Suprapubic skin (tissue), 4 donors: ENCODE results near the gene DDX51.

Experiments used
- EP300 ChIP-seq: sonication (generic); formaldehyde crosslinking; IDR thresholded peaks from one replicate; pipeline ENCODE4 v1.6.1; 2017; ENCODE audit warnings: antibody characterized with exemption
- POLR2A ChIP-seq, 2 donors: fragments of 450-650 bp; IDR thresholded peaks; one replicate each; pipeline ENCODE4 v1.6.1; 2017; ENCODE audit warnings: antibody characterized with exemption in 2 of 2, mild to moderate bottlenecking in 2 of 2, moderate library complexity in 2 of 2
- POLR2AphosphoS5 ChIP-seq, 3 donors: sonication (generic); formaldehyde crosslinking; IDR thresholded peaks; one replicate each; pipeline ENCODE4 v1.6.1; 2017; ENCODE audit warnings: antibody characterized with exemption in 3 of 3
- TF ChIP-seq, protein P1 (sequence below), 2 donors: fragments of 200-600 bp in 1 of 2; fragments of 450-650 bp in 1 of 2; sonication (generic) in 1 of 2; IDR thresholded peaks; one replicate each; pipeline ENCODE4 v1.5.1; 2016 to 2019; ENCODE audit warnings: antibody characterized with exemption in 2 of 2, mild to moderate bottlenecking in 1 of 2, moderate library complexity in 1 of 2

DNA sequence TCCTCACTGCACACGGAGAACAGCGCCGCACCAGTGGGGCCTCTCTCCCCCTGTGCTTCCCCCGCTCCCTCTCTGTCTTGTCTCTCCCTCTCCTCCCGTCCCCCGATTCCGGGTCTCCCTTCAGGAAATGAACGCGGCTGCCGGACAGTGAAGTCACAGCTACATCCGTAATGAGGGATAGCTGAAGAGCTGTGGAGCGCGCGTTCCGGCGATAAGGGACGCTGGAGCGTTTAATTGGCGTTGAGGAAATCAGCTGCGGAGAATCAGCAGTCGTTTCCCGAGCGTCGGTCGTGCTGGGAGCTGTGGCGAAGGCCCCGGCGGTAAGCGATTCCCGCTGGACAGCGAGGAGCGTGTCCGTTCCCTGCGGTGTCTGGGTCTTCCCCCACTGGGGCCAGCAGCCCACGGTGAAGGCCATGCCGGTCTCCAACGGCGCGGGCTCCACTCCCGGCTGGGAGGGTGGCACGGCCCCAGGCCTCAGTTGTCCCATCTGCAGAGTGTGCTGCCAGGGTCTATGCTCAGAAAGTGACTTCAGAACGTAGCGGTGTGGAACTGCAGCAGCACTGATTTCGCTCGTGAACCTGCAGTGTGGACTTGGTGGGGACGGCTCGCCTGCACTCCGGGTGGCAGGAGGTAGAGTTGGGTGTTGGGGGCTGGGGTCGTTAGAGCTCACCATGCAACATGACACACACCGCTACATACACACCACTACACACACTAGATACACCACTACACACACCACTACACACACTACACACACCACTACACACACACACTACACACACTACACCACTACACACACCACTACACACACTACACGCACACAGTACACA is 11.0 kb upstream of the DDX51 start:
- TF ChIP-seq, protein P1, sequence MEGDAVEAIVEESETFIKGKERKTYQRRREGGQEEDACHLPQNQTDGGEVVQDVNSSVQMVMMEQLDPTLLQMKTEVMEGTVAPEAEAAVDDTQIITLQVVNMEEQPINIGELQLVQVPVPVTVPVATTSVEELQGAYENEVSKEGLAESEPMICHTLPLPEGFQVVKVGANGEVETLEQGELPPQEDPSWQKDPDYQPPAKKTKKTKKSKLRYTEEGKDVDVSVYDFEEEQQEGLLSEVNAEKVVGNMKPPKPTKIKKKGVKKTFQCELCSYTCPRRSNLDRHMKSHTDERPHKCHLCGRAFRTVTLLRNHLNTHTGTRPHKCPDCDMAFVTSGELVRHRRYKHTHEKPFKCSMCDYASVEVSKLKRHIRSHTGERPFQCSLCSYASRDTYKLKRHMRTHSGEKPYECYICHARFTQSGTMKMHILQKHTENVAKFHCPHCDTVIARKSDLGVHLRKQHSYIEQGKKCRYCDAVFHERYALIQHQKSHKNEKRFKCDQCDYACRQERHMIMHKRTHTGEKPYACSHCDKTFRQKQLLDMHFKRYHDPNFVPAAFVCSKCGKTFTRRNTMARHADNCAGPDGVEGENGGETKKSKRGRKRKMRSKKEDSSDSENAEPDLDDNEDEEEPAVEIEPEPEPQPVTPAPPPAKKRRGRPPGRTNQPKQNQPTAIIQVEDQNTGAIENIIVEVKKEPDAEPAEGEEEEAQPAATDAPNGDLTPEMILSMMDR (IDR thresholded peaks at IDR 0.05): no peak
- TF ChIP-seq POLR2A (IDR thresholded peaks at IDR 0.05) (no peak), EP300 (no peak), POLR2AphosphoS5 (IDR thresholded peaks at IDR 0.05) (no peak)
